Stimulated activated CD4-positive, alpha-beta T cell treated with anti-CD3 and anti-CD28 coated beads, Interleukin-1b, Interleukin-23, amount 100 ng/mL, for 4 hours (primary cell): ENCODE measurements around the gene SFXN3.

Experiments used
- DNase-seq, 2 donors: peaks; one replicate each; pipeline ENCODE4 v3.0.0-alpha.2; 2020; ENCODE audit warnings: low read depth in 2 of 2

SFXN3 gene

DNA sequence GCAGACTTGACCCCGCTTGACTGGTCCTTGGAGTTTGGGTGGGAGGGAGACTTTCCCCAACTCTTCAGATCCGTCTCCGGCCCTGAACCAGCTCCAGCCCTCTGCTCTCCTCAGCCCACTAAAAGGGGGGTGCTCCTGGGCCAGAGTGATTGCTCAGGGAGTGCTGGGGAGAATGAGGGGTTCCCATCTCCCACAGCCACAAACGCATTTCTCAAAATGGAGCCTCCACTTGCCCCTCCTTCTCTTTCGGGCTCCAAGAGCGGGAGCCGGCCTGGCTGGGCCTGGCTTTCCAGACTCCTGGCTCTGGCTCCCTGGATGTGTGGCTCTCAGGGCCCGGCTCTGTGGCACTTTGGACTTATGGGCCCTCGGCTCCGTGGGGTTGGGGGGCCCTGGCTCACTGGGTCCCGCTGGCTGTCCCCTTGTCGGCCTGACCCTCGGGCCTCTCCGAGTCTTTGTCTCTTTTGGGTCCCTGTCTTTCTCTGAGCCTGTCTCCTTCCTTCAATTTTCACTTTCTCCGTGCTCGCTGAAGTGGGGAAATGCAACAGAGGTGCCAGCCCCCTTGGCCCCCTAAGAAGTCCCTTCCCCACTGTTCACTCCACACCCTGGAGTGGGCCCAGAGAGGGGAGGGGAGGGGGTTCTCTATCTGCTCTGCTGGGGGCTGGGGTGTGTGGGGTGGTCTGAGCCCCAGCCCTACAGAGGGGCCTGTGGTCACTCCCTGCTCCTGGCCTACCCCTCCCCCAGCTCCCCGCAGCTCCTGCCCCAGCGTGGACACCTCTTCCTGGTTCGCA lies 30.7 kb upstream of the SFXN3 start:
- DNase-seq: no peak

DNA sequence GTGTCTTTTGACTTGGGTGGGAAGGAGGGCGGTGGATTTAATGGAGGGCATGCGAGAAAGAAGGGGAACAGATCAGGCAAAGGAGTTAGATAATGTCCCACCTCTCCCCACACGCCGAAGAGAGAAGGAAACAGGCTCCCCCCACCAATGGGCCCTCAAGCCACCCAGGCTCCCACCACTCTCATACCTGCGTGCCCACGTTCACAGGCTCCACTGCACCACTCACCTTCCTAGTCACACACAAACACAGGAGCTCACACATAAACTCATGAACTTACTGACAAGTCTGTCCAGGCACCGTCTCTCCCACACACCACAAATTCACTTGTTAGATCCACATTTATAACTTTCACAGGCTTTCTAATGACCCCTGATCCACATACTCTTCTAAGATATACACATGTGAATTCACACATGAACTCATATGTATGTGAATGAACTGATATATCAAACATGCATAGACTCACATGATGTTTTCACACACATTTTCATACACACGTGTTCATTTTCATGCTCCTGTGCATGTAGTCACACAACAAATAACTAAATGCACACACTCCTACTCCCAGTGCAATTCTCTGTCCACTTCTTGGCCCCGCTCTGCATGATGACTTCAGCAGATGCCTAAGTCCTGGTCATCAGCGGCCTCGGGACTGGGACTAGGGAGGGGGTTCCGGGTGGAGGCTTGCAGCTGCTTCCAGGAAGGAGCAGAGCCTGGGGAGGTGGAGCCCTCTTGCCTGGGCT lies 29.9 kb upstream of the SFXN3 start:
- DNase-seq: no peak

GRCh38 chr10:101001659-101002035 lies 29.4 kb upstream of the SFXN3 start:
- no peak for DNase-seq

- no peak for DNase-seq
Measured at GRCh38 chr10:101002456-101002855, 28.6 kb upstream of the SFXN3 start.

GRCh38 chr10:101003639-101004206 lies 27.3 kb upstream of the SFXN3 start:
- no peak for DNase-seq

DNA sequence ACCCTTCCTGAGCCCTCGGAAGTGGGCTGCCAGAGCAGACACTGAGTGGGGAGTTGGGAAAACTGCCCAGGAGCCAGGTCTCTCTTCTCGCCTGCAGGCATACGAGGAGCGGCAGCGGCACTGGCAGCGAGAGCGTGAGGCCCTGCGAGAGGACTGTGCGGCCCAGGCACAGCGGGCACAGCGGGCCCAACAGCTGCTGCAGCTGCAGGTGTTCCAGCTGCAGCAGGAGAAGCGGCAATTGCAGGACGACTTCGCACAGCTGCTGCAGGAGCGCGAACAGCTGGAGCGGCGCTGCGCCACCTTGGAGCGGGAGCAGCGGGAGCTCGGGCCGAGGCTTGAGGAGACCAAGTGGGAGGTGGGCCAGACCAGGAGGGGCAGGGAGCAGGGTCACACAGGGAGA lies 25.7 kb upstream of the SFXN3 start:
- no peak for DNase-seq

DNA sequence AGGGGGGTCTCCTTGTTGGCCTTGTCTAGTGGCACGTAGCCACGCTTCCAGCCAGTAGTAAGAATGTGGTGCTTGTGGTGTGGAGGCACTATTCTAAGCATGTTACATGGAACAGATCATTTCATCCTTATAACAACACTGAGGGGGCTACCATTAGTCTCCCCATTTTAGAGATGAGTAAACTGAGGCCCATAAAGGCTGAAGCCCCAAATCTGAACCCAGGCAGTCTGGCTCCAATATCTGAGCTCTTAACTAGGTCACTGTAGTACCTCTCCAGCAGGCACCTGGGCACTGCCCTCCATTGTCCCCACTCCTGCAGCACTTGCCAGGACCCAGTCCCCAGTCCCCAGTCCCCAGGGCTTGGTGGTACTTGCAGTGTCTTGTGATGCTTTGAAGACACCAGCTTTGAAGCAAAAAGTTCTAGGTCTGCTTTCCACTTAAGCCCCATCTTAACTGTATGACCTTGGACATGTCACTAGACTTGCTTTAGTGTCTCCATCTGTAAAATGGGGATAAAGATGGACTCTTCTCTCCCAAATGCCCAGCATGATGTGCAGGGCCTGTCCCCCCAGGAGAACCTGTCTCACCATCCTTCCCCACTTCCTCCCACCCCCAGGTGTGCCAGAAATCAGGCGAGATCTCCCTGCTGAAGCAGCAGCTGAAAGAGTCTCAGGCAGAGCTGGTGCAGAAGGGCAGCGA lies 25.0 kb upstream of the SFXN3 start:
- DNase-seq: no peak

- DNase-seq: no peak
Measured at GRCh38 chr10:101006593-101007098, 24.4 kb upstream of the SFXN3 start.

GRCh38 chr10:101007099-101007711 lies 23.8 kb upstream of the SFXN3 start:
- DNase-seq: no peak

GRCh38 chr10:101007915-101008822 lies 22.9 kb upstream of the SFXN3 start:
- DNase-seq: no peak

GRCh38 chr10:101008823-101009423 lies 22.1 kb upstream of the SFXN3 start:
- DNase-seq: no peak

GRCh38 chr10:101010329-101010728 lies 20.7 kb upstream of the SFXN3 start:
- no peak for DNase-seq

DNA sequence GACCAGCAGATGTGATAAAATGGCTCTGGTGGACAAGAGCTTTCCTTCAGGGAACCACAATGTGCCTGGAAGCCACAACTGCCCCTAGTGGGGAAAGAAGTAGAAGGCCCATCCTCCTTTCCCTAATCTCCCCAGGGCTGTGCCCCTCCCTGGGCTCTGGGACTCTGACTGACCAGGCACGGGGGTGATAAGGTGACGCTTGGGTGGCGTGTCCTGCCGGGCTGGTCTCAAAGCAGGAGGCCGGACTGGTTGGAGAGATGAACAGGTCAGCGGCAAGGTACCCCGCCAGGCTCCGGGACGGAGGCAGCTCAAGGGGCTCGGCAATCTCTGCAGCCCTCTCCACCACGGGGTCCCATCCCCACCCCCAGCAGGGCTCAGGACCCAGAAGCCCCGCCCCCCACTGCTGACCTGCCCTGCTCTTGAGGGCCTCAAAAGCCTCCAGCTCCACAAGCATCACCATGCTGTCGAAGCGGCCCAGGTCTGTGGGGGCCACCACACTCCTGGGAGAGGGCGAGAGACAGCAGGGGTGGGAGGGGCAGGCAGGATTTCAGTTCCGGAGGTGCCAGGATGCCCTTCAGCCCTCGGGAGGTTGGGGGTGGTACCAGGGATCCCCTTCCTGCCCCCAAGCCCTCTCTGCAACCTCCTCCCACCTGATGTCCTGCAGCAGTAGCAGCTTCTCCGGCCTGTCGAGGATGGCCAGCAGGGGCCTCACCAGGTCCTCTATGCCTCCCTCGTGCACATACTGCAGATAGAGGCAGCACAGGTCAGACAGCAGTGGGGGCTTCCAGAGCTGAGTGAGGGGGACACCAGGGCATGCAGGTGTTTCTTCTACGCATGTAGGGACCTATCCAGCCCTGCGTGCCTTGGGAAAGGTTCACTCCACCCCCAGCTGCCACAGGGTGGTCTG lies 19.3 kb upstream of the SFXN3 start:
- DNase-seq: no peak

- peak; percentile 64 to 69 for DNase-seq
Measured at GRCh38 chr10:101012525-101013364, 18.3 kb upstream of the SFXN3 start.

- DNase-seq: no peak
Measured at GRCh38 chr10:101013365-101013825, 17.6 kb upstream of the SFXN3 start.

GRCh38 chr10:101014230-101014884 lies 16.7 kb upstream of the SFXN3 start:
- DNase-seq: peak; percentile 64 to 73

GRCh38 chr10:101014966-101015581 lies 16.0 kb upstream of the SFXN3 start:
- DNase-seq: no peak
